Measurements from ENCODE around the gene DUS1L. TPM values are rescaled to one million over a fixed set of nuclear protein-coding genes. Genes with fewer than 3 reads are reported as not detected.
A peak's percentile ranks its signal among the peaks of the same experiment; 100 is the strongest.

Gene DUS1L
- polyA plus RNA-seq, 2 of the 4 experiments (the other 2 are of a cell fraction) = 48.1 to 83.6 TPM

- no peak overlapping the region for H3K4me3 ChIP-seq
- ChIA-PET POLR2A (no interaction called here), CTCF (interaction anchor here (0.9 to 33.2 kb wide), 8 partner anchors 10 to 131 kb away, joined by 3 to 794 read pairs (median 10); partner anchors contain the start of genes DCXR and NOTUM)
- no peak for DNase-seq (ENCODE audit: low read depth in 1 of 2, low spot score in 1 of 2)
- no peak for ATAC-seq
- H3K27ac ChIP-seq = no peak overlapping the region
- TF ChIP-seq PHF8 (IDR thresholded peaks at IDR 0.05; ENCODE audit: borderline replicate concordance, low read depth) (no peak), HES2 (IDR thresholded peaks at IDR 0.05) (no peak), ATOH8 (CRISPR knock-in tag; IDR thresholded peaks at IDR 0.05; ENCODE audit: low read depth) (no peak)
- FAIRE-seq = no peak
- no peak overlapping the region for H3K4me2 ChIP-seq
- H3K4me1 ChIP-seq = peaks cover 23% of the 10 kb centered on the region
- WGBS (ENCODE audit: missing lambda C conversion rate) = 92% methylated on average over 25 of the region's 25 CpGs
- H3K9me3 ChIP-seq = no peaks in the 10 kb centered on the region
These were observed 40.0 kb downstream of the DUS1L start for GRCh38 chr17:82025401-82026107.

- ATAC-seq (no peak), FAIRE-seq (no peak), DNase-seq (ENCODE audit: low read depth in 1 of 2, low spot score in 1 of 2) (no peak)
- TF ChIP-seq EP300 (IDR thresholded peaks at IDR 0.05) = no peak
- no peak for TF ChIP-seq HOXB13 (CRISPR knock-in tag; IDR thresholded peaks at IDR 0.05; ENCODE audit: low read depth)
- no peak for TF ChIP-seq FOSB (CRISPR knock-in tag; IDR thresholded peaks at IDR 0.05)
- TF ChIP-seq REST (IDR thresholded peaks at IDR 0.05) = no peak
- no peak for TF ChIP-seq NR3C1 (IDR thresholded peaks at IDR 0.05)
- TF ChIP-seq ESRRA (IDR thresholded peaks at IDR 0.05; ENCODE audit: borderline replicate concordance, low read length) = no peak
- TF ChIP-seq MAZ (IDR thresholded peaks at IDR 0.05; ENCODE audit: borderline replicate concordance, low read depth, low read length) = no peak
- no peak for TF ChIP-seq MYC (IDR thresholded peaks at IDR 0.05; ENCODE audit: borderline replicate concordance, low read length)
- Histone ChIP-seq H3K4me2 (no peak overlapping the region), H3K4me3 (no peak overlapping the region), H3K4me1 (peaks cover 29% of the 10 kb centered on the region), H3K9me3 (no peaks in the 10 kb centered on the region), H3K27ac (no peak overlapping the region)
- 96% methylated on average over 8 of the region's 17 CpGs for WGBS (ENCODE audit: missing lambda C conversion rate)
- ChIA-PET POLR2A (no interaction called here), CTCF (interaction anchor here (0.6 to 33.2 kb wide), 6 partner anchors 13 to 131 kb away, joined by 3 to 794 read pairs (median 53); partner anchors contain the start of genes DCXR and NOTUM)
These were observed 40.7 kb downstream of the DUS1L start for GRCh38 chr17:82024859-82025258.

GRCh38 chr17:82023447-82024241, 42.0 kb downstream of the DUS1L start:
- Histone ChIP-seq H3K27ac (peak overlapping the region; percentile 77 to 86), H3K4me1 (peaks cover 33% of the 10 kb centered on the region), H3K4me3 (peak overlapping the region; percentile 66), H3K4me2 (peak overlapping the region; percentile 93), H3K9me3 (no peaks in the 10 kb centered on the region)
- FAIRE-seq (no peak), DNase-seq (ENCODE audit: low read depth in 1 of 2, low spot score in 1 of 2) (peak in 1 of 2 experiments; percentile 39), ATAC-seq (peak; percentile 5 to 14; a peak in 5 of 6 replicates)
- 44% methylated on average over 20 of the region's 55 CpGs for WGBS (ENCODE audit: missing lambda C conversion rate)
- POLR2A ChIA-PET = interaction anchor here (0.9 to 3.9 kb wide), 9 partner anchors 9 to 96 kb away, joined by 3 to 38 read pairs (median 4); partner anchors contain the start of genes DCXR, FASN and MAFG
- TF ChIP-seq RNF2 (IDR thresholded peaks at IDR 0.05; ENCODE audit: borderline replicate concordance, low read depth) (peak; percentile 76; the same call in 1 of the 2 replicates), PHF8 (IDR thresholded peaks at IDR 0.05; ENCODE audit: borderline replicate concordance, low read depth) (peak; percentile 26; the same call in 1 of the 2 replicates), FOSL2 (IDR thresholded peaks at IDR 0.05) (no peak), FOSL2 (CRISPR knock-in tag; IDR thresholded peaks at IDR 0.05) (no peak), HOXB13 (CRISPR knock-in tag; IDR thresholded peaks at IDR 0.05; ENCODE audit: low read depth) (no peak), ATOH8 (CRISPR knock-in tag; IDR thresholded peaks at IDR 0.05; ENCODE audit: low read depth) (no peak), RARB (CRISPR knock-in tag; IDR thresholded peaks at IDR 0.05) (no peak)
- CTCF ChIA-PET = interaction anchor here (0.7 to 33.2 kb wide), 9 partner anchors 14 to 135 kb away, joined by 3 to 794 read pairs (median 52); partner anchors contain the start of genes ASPSCR1, DCXR, MYADML2 and NOTUM
